Endothelial cell of umbilical vein (primary cell): Measurements from ENCODE around the gene CHI3L1. TPM values are rescaled to one million over a fixed set of nuclear protein-coding genes. Genes with fewer than 3 reads are reported as not detected.

Experiments
- BruUV-seq: library from RNA; stranded (reverse); fragments of 400-500 nt; replicated peaks from 2 replicates; lab custom pipeline; 2021; lab: Mats Ljungman, UMichigan
- CTCF ChIA-PET: fragments of 300-600, 350-600 bp; sonication (Branson Sonifier 250); formaldehyde crosslinking; loops from one replicate; lab custom pipeline; 2021; ENCODE audit warnings: antibody characterized with exemption, inconsistent platforms; lab: Charles Lee
- POLR2A ChIA-PET: fragments of 300-600, 350-600 bp; sonication (Branson Sonifier 250); formaldehyde crosslinking; loops from one replicate; lab custom pipeline; 2021; ENCODE audit warnings: antibody characterized with exemption, inconsistent platforms; lab: Charles Lee
- DNase-seq: peaks from one replicate; pipeline ENCODE4 v3.0.0-alpha.2; 2011; ENCODE audit warnings: low read depth, low spot score
- FAIRE-seq: peaks from 2 replicates; lab custom pipeline; 2011; peaks lifted over from hg19 to GRCh38; lab: Jason Lieb, UNC
- H2AFZ ChIP-seq: 2 replicates; pipeline ENCODE4 v1.6.0; 2012; ENCODE audit warnings: low read depth, low read length, control low read depth, inconsistent platforms
- H3K27ac ChIP-seq: 2 replicates; pipeline ENCODE4 v1.5.1; 2011; ENCODE audit warnings: low read depth, mild to moderate bottlenecking, control low read depth, low read length, moderate library complexity; ENCODE audit not compliant: insufficient read depth
- H3K27me3 ChIP-seq, 2 experiments: 2 replicates each; pipeline versions ENCODE4 v1.6.0 to v1.6.1; 2011; ENCODE audit warnings: low read length in 2 of 2, mixed read lengths in 1 of 2; ENCODE audit not compliant: control insufficient read depth in 2 of 2, insufficient read depth in 2 of 2
- H3K36me3 ChIP-seq, 2 experiments: 2 replicates in 1 of 2; 3 replicates in 1 of 2; pipeline ENCODE4 v1.5.1; 2011; ENCODE audit warnings: low read length in 2 of 2, mild to moderate bottlenecking in 1 of 2, moderate library complexity in 1 of 2; ENCODE audit not compliant: control insufficient read depth in 2 of 2, insufficient read depth in 2 of 2; ENCODE audit errors: extremely low read depth in 1 of 2
- H3K4me1 ChIP-seq: 3 replicates; pipeline ENCODE4 v1.5.1; 2011; ENCODE audit warnings: mild to moderate bottlenecking, low read length; ENCODE audit not compliant: control insufficient read depth, insufficient read depth; ENCODE audit errors: extremely low read depth
- H3K4me2 ChIP-seq: 2 replicates; pipeline ENCODE4 v1.6.1; 2011; ENCODE audit warnings: low read length, control low read depth, mixed read lengths; ENCODE audit not compliant: insufficient read depth
- H3K4me3 ChIP-seq, 3 experiments: fragments of 200-600 bp in 1 of 3; sonication (generic), shearing (Covaris generic) in 1 of 3; replicated peaks in 1 of 3; 2 replicates each; pipeline ENCODE4 v1.5.1; 2011 to 2016; ENCODE audit warnings: control low read depth in 3 of 3, low read length in 3 of 3, mild to moderate bottlenecking in 2 of 3, inconsistent platforms in 1 of 3, low read depth in 1 of 3, moderate library complexity in 1 of 3; ENCODE audit not compliant: insufficient read depth in 1 of 3
- H3K79me2 ChIP-seq: 2 replicates; pipeline ENCODE4 v1.6.0; 2012; ENCODE audit warnings: low read length, inconsistent platforms; ENCODE audit not compliant: control insufficient read depth, insufficient read depth
- H3K9ac ChIP-seq: replicated peaks from 2 replicates; pipeline ENCODE3; 2011; ENCODE audit warnings: low read length, control low read depth; ENCODE audit not compliant: insufficient read depth; ENCODE audit errors: extremely low read depth
- H3K9me1 ChIP-seq: replicated peaks from 3 replicates; pipeline ENCODE4 v1.6.0; 2011; ENCODE audit warnings: mild to moderate bottlenecking, low read length; ENCODE audit not compliant: control insufficient read depth, insufficient read depth; ENCODE audit errors: extremely low read depth
- H3K9me3 ChIP-seq: replicated peaks from 2 replicates; pipeline ENCODE4 v1.5.1; 2012; ENCODE audit warnings: low read length, inconsistent platforms; ENCODE audit not compliant: control insufficient read depth, insufficient read depth
- H4K20me1 ChIP-seq: replicated peaks from 2 replicates; pipeline ENCODE3; 2011; ENCODE audit warnings: mild to moderate bottlenecking, low read length; ENCODE audit not compliant: control insufficient read depth, insufficient read depth; ENCODE audit errors: extremely low read depth
- EZH2 ChIP-seq: IDR thresholded peaks from 2 replicates; pipeline ENCODE4 v1.6.1; 2012; ENCODE audit warnings: borderline replicate concordance, low read depth, mild to moderate bottlenecking, moderate library complexity, low read length, inconsistent platforms; ENCODE audit not compliant: severe bottlenecking
- FOS ChIP-seq: IDR thresholded peaks from 2 replicates; pipeline ENCODE4 v1.6.1; 2011; ENCODE audit warnings: mild to moderate bottlenecking, low read length, moderate library complexity, borderline replicate concordance; ENCODE audit not compliant: insufficient read depth
- GATA2 ChIP-seq: IDR thresholded peaks from 2 replicates; pipeline ENCODE4 v1.7.0; 2011; ENCODE audit warnings: low read depth, mild to moderate bottlenecking, moderate library complexity, mixed read lengths, low read length; ENCODE audit not compliant: insufficient read length, insufficient read depth
- JUN ChIP-seq: IDR thresholded peaks from 2 replicates; pipeline ENCODE4 v1.6.1; 2011; ENCODE audit warnings: borderline replicate concordance, low read depth; ENCODE audit not compliant: insufficient read length, insufficient read depth
- MYC ChIP-seq: IDR thresholded peaks from one replicate; pipeline ENCODE4 v1.6.1; 2011; ENCODE audit warnings: mild to moderate bottlenecking, low read depth, low read length
- POLR2A ChIP-seq: IDR thresholded peaks from 2 replicates; pipeline ENCODE4 v1.6.1; 2012; ENCODE audit warnings: low read depth, mild to moderate bottlenecking, control low read depth, low read length
- POLR2AphosphoS5 ChIP-seq: IDR thresholded peaks from 2 replicates; pipeline ENCODE4 v1.6.1; 2012; ENCODE audit warnings: low read depth, mild to moderate bottlenecking, control low read depth, low read length, moderate library complexity; ENCODE audit not compliant: insufficient read depth
- dilution Hi-C: fragments of 300-500 bp; cut with MboI; formaldehyde crosslinking; loops from one replicate; pipeline ENCODE4 v1.15.0; 2019; ENCODE audit warnings: low sequenced_read_pairs; ENCODE audit not compliant: extremely low pct_ligation_motif_present
- intact Hi-C: fragments of 100-400 bp; cut with micrococcal nuclease; formaldehyde crosslinking; loops from one replicate; pipeline ENCODE4 v1.10.0; 2022
- polyA plus RNA-seq, 4 experiments: library from polyadenylated mRNA; depleted of rRNA in 3 of 4; stranded (reverse) in 3 of 4; unstranded in 1 of 4; fragments of >200 nt; gene quantifications; 2 replicates each; pipeline versions ENCODE4 v1.2.1 to v1.2.3, GENCODE V29; 2011 to 2012; ENCODE audit warnings: missing spikeins in 1 of 4
- total RNA-seq: library from RNA; stranded (reverse); gene quantifications from 2 replicates; pipeline ENCODE4 v1.2.3, GENCODE V29; 2021
- TF ChIP-seq, protein P1 (sequence below), 2 donors: IDR thresholded peaks; 1 replicate in 1 of 2; 2 replicates in 1 of 2; pipeline ENCODE4 v1.5.1; 2011; ENCODE audit warnings: low read length in 2 of 2, mild to moderate bottlenecking in 2 of 2, moderate library complexity in 2 of 2, control low read depth in 1 of 2, inconsistent platforms in 1 of 2, low read depth in 1 of 2; ENCODE audit not compliant: insufficient read depth in 1 of 2; ENCODE audit errors: extremely low read depth in 1 of 2

Gene CHI3L1
- total and polyA plus RNA-seq, 2 donors (not counting 3 experiments of a cell fraction or from before 2014, with no cell fraction given): not detected

- CTCF ChIA-PET: interaction anchor here (0.9 to 2.7 kb wide), 4 partner anchors 10 to 146 kb away, joined by 4 to 9 read pairs (median 6); no protein-coding TSS in a partner anchor
- POLR2A ChIA-PET: no interaction called here
- dilution Hi-C loops: no loop called here
Observed at GRCh38 chr1:203185585-203185984, 919 bp downstream of the CHI3L1 start.

More at GRCh38 chr1:203185585-203185984, 919 bp downstream of the CHI3L1 start:
- Histone ChIP-seq H3K9me3 (no peaks in the 10 kb centered on the region), H3K27me3 (peaks cover 15 to 17% of the 10 kb centered on the region in 2 experiments), H3K4me2 (no peak overlapping the region), H3K4me1 (no peaks in the 10 kb centered on the region), H3K4me3 (no peak overlapping the region), H3K79me2 (no peaks in the 10 kb centered on the region), H3K36me3 (no peaks in the 10 kb centered on the region), H3K9ac (no peak overlapping the region), H4K20me1 (no peaks in the 10 kb centered on the region), H2AFZ (no peak overlapping the region), H3K9me1 (no peaks in the 10 kb centered on the region), H3K27ac (no peak overlapping the region)
- no TSS peak for BruUV-seq
- FAIRE-seq (no peak), DNase-seq (no peak)
- intact Hi-C loops: no loop called here
- no peak for TF ChIP-seq POLR2AphosphoS5
- TF ChIP-seq, protein P1, sequence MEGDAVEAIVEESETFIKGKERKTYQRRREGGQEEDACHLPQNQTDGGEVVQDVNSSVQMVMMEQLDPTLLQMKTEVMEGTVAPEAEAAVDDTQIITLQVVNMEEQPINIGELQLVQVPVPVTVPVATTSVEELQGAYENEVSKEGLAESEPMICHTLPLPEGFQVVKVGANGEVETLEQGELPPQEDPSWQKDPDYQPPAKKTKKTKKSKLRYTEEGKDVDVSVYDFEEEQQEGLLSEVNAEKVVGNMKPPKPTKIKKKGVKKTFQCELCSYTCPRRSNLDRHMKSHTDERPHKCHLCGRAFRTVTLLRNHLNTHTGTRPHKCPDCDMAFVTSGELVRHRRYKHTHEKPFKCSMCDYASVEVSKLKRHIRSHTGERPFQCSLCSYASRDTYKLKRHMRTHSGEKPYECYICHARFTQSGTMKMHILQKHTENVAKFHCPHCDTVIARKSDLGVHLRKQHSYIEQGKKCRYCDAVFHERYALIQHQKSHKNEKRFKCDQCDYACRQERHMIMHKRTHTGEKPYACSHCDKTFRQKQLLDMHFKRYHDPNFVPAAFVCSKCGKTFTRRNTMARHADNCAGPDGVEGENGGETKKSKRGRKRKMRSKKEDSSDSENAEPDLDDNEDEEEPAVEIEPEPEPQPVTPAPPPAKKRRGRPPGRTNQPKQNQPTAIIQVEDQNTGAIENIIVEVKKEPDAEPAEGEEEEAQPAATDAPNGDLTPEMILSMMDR (IDR thresholded peaks at IDR 0.05; ENCODE audit: extremely low read depth in 1 of 2, insufficient read depth in 1 of 2, low read depth in 1 of 2, low read length in 2 of 2): no peak
- TF ChIP-seq POLR2A: no peak
- no peak for TF ChIP-seq GATA2
- TF ChIP-seq EZH2: no peak
- no peak for TF ChIP-seq MYC
- TF ChIP-seq JUN: no peak
- TF ChIP-seq FOS: no peak
